Thyroid gland (tissue), 4 donors: ENCODE measurements around the gene TAS1R3. TPM values are rescaled to one million over a fixed set of nuclear protein-coding genes. Genes with fewer than 3 reads are reported as not detected.

Source experiments
- DNase-seq, 2 donors: peaks; one replicate each; pipeline ENCODE4 v3.0.0-alpha.2; 2019
- H3K27ac ChIP-seq, 3 donors: fragments of 200-600 bp; sonication (generic); 1 replicate in 2 of 3; 2 replicates in 1 of 3; pipeline ENCODE4 v1.5.1; 2016 to 2019; ENCODE audit warnings: mild to moderate bottlenecking in 1 of 3, moderate library complexity in 1 of 3
- H3K27me3 ChIP-seq: fragments of 200-600 bp; sonication (generic); one replicate; pipeline ENCODE4 v1.5.1; 2019
- H3K36me3 ChIP-seq, 2 donors: fragments of 200-600 bp; sonication (generic); one replicate each; pipeline ENCODE4 v1.5.1; 2016 to 2019
- H3K4me1 ChIP-seq, 2 donors: fragments of 200-600 bp; sonication (generic); one replicate each; pipeline ENCODE4 v1.5.1; 2017 to 2019
- H3K4me3 ChIP-seq, 3 donors: fragments of 200-600 bp; sonication (generic); replicated peaks in 1 of 3; 1 replicate in 2 of 3; 2 replicates in 1 of 3; pipeline ENCODE4 v1.5.1; 2016; ENCODE audit warnings: mild to moderate bottlenecking in 1 of 3
- H3K9me3 ChIP-seq: fragments of 200-600 bp; sonication (generic); one replicate; pipeline ENCODE4 v1.5.1; 2017
- POLR2A ChIP-seq, 2 donors: fragments of 450-650 bp; IDR thresholded peaks; one replicate each; pipeline ENCODE4 v1.6.1; 2017; ENCODE audit warnings: antibody characterized with exemption in 2 of 2, mild to moderate bottlenecking in 2 of 2, moderate library complexity in 1 of 2
- WGBS, 2 donors: methylation state at CpG; one replicate each; pipeline ENCODE4 v1.1.5; 2017; 5-methylcytosine and 5-hydroxymethylcytosine counted together
- intact Hi-C: fragments of 100-400 bp; cut with DNase I; formaldehyde crosslinking; loops from one replicate; pipeline ENCODE4 v1.15.1; 2023
- total RNA-seq, 4 donors: library from RNA; depleted of rRNA; stranded (reverse); fragments of >200 nt; gene quantifications; one replicate each; pipeline ENCODE4 v1.2.3, GENCODE V29; 2016
- TF ChIP-seq, protein P1 (sequence below), 6 experiments: fragments of 200-600 bp in 3 of 6; fragments of 450-650 bp in 3 of 6; sonication (generic) in 3 of 6; IDR thresholded peaks; one replicate each; pipeline ENCODE4 v1.5.1; 2016 to 2019; ENCODE audit warnings: antibody characterized with exemption in 6 of 6, mild to moderate bottlenecking in 2 of 6, inconsistent platforms in 1 of 6, moderate library complexity in 1 of 6

TAS1R3 gene
- total RNA-seq, 4 donors from 2014 or later: 0.11 to 1.4 (median 0.68) TPM

DNA sequence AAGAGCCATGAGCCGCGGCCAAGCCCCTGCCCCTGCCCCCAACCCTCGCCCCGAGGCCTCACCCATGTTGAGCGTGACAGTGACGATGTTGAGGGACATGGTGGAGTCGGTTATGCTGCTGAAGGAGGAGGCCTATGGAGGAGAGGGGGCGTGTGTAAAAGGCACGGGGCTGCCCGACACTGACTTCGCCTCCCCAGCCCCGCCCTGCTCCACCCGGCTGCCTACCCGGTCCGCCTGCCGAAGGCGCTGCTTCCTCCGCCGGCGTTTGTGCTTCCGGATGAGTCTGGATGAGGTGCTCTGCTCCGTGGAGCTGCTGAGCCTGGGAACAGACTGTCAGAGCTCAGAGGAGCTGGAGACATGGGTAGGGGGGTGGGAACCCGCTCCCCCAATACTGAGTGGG is 9.1 kb downstream of the TAS1R3 start:
- no peak for DNase-seq

DNA sequence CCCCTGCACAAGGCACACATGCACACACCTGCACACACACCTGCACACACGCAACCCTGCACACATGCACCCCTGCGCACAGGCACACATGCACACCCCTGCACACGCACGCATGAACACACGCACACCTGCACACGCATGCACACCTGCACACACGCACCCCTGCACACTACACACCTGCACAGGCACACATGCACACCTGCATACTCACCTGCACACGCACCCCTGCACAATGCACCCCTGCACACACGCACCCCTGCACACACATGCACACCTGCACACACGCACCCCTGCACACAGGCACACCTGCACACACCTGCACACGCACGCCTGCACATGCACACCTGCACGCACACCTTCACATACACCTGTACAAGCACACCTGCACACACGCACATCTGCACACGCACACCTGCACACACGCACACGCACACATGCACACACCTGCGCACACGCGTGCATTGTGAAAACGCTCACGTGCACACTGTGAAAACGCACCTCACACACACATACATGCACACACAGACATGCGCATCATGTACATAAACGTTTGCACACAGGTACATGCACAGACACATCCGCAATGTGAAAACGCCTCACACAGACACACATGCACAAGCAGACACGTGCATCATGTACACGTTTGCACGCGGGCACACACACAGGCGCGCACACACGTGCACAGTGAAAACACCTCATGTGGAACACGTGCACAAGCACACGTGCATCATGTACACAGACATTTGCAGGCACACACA is 9.9 kb downstream of the TAS1R3 start:
- DNase-seq: no peak
- H3K27me3 ChIP-seq: no peaks in the 10 kb centered on the region
- TF ChIP-seq, protein P1, sequence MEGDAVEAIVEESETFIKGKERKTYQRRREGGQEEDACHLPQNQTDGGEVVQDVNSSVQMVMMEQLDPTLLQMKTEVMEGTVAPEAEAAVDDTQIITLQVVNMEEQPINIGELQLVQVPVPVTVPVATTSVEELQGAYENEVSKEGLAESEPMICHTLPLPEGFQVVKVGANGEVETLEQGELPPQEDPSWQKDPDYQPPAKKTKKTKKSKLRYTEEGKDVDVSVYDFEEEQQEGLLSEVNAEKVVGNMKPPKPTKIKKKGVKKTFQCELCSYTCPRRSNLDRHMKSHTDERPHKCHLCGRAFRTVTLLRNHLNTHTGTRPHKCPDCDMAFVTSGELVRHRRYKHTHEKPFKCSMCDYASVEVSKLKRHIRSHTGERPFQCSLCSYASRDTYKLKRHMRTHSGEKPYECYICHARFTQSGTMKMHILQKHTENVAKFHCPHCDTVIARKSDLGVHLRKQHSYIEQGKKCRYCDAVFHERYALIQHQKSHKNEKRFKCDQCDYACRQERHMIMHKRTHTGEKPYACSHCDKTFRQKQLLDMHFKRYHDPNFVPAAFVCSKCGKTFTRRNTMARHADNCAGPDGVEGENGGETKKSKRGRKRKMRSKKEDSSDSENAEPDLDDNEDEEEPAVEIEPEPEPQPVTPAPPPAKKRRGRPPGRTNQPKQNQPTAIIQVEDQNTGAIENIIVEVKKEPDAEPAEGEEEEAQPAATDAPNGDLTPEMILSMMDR (IDR thresholded peaks at IDR 0.05): no peak
- no peak for TF ChIP-seq POLR2A (IDR thresholded peaks at IDR 0.05)
- H3K27ac ChIP-seq: no peak overlapping the region
- H3K36me3 ChIP-seq: peaks cover 10 to 43% of the 10 kb centered on the region in 2 donors
- no peak overlapping the region for H3K4me3 ChIP-seq
- no peaks in the 10 kb centered on the region for H3K9me3 ChIP-seq
- WGBS, 2 donors: 93% methylated on average over 36 of the region's 36 CpGs
- intact Hi-C loops: no loop called here
- H3K4me1 ChIP-seq: peaks cover 5 to 16% of the 10 kb centered on the region in 2 donors

More for the DNA sequence above, 9.1 kb downstream of the TAS1R3 start:
- 93 to 95% methylated on average over 14 to 22 of the region's 23 CpGs for WGBS, 2 donors
- H3K27ac ChIP-seq: no peak overlapping the region
- intact Hi-C loops: no loop called here
- H3K9me3 ChIP-seq: no peaks in the 10 kb centered on the region
- peaks cover under 1 to 8% of the 10 kb centered on the region in 2 donors for H3K4me1 ChIP-seq
- no peak overlapping the region for H3K4me3 ChIP-seq
- TF ChIP-seq, protein P1 (IDR thresholded peaks at IDR 0.05): no peak
- no peak for TF ChIP-seq POLR2A (IDR thresholded peaks at IDR 0.05)
- H3K27me3 ChIP-seq: no peaks in the 10 kb centered on the region
- H3K36me3 ChIP-seq: peaks cover 10 to 43% of the 10 kb centered on the region in 2 donors

DNA sequence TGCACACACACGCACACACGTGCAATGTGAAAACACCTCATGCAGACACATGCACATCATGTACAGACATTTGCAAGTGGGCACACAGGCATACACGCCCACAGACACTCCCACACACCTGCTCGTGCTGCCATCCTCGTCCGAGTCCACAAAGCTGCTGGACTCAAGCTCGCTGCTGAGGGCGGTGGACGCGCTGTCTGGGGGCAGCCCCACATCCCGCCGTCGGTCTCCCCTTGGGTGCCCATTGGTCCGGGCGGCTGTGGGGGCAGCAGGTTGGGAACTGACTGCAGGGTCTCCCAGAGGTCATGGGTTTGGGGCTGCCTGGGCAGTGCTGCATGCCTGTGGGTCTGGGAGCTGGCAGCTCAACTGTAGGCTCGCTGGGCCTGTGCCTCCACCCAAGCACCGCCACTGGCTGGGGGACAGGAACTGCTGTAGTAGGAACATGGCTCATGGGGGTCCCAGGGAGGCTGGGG is 10.5 kb downstream of the TAS1R3 start:
- WGBS, 2 donors: 92 to 94% methylated on average over 8 to 16 of the region's 17 CpGs
- no peak overlapping the region for H3K4me3 ChIP-seq
- intact Hi-C loops: no loop called here
- no peaks in the 10 kb centered on the region for H3K9me3 ChIP-seq
- no peaks in the 10 kb centered on the region for H3K27me3 ChIP-seq
- no peak for TF ChIP-seq POLR2A (IDR thresholded peaks at IDR 0.05)
- TF ChIP-seq, protein P1 (IDR thresholded peaks at IDR 0.05): no peak
- H3K27ac ChIP-seq: no peak overlapping the region
- no peak for DNase-seq
- H3K36me3 ChIP-seq: peaks cover 10 to 37% of the 10 kb centered on the region in 2 donors
- peaks cover 10 to 22% of the 10 kb centered on the region in 2 donors for H3K4me1 ChIP-seq

DNA sequence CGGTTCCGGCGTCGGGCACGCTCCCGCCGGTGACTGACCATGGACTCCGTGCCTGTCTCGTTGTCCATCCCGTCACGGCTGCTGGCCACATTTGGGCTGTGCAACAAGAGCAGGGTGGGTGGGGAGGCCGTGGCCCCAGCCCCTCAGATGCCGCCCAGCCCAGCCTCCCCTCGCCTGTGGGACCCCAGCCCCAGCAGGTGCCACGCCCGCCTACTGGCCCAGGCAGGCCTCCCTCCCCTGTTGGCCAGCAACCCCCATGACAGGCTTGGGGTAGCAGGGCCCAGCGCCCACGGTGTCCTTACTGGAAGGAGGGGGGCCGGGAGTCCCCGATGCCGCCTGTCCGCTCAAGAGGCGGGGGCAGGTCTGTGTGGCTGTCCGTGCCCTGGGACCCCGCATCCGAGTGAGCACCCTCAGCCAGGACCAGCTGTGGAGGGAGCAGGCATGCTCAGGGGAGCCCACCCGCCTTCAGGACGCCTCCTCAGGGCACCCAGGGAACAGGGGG is 11.0 kb downstream of the TAS1R3 start:
- intact Hi-C loops: no loop called here
- TF ChIP-seq POLR2A (IDR thresholded peaks at IDR 0.05): no peak
- TF ChIP-seq, protein P1 (IDR thresholded peaks at IDR 0.05): no peak
- Histone ChIP-seq H3K4me1 (peaks cover 15 to 28% of the 10 kb centered on the region in 2 donors), H3K4me3 (no peak overlapping the region), H3K27me3 (no peaks in the 10 kb centered on the region), H3K27ac (no peak overlapping the region), H3K9me3 (no peaks in the 10 kb centered on the region), H3K36me3 (peaks cover 10 to 37% of the 10 kb centered on the region in 2 donors)
- DNase-seq: no peak
- WGBS, 2 donors: 85 to 90% methylated on average over 8 to 23 of the region's 28 CpGs

DNA sequence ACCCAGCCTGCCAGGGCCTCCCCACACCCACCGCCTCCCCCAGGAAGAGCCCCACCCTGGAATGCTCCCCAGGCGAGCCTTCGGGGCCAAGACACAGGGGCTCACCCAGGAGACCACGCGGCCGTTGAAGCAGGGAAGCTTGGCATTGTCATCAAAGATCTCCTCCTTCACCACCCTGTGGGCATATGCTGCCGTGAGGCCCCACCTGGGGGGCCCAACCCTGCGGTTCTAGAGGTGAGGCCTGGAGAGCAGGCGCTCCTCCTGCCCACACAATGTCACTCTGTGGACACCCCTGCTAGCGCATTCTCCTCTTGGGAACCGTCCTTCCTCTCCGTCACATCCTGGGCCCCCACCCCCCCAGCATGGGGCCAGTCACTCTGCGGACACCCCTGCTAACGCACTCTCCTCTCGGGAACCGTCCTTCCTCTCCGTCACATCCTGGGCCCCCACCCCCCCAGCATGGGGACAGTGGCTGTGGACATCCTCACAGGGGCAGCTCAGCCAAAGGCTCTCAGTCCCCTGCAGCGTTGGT is 11.6 kb downstream of the TAS1R3 start:
- intact Hi-C loops: no loop called here
- Histone ChIP-seq H3K9me3 (no peaks in the 10 kb centered on the region), H3K4me3 (no peak overlapping the region), H3K27ac (no peak overlapping the region), H3K4me1 (peaks cover 20 to 33% of the 10 kb centered on the region in 2 donors), H3K27me3 (no peaks in the 10 kb centered on the region), H3K36me3 (peaks cover 8 to 34% of the 10 kb centered on the region in 2 donors)
- no peak for DNase-seq
- TF ChIP-seq, protein P1 (IDR thresholded peaks at IDR 0.05): no peak
- TF ChIP-seq POLR2A (IDR thresholded peaks at IDR 0.05): no peak
- 86 to 88% methylated on average over 16 to 17 of the region's 18 CpGs for WGBS, 2 donors
